Left lung (tissue), 10 donors: Measurements from ENCODE around the gene RCAN3. TPM values are rescaled to one million over a fixed set of nuclear protein-coding genes. Genes with fewer than 3 reads are reported as not detected.
"Not testable (repeated sequence)": the region's sequence is repeated elsewhere in the genome, so short reads cannot be mapped to it uniquely, and the experiment has no call there.

Experiments used
- ATAC-seq: fragments of 200-7000 bp; cut with Tn5 transposase; one replicate; pipeline ENCODE4 v1.9.1; 2020; ENCODE audit warnings: moderate library complexity
- DNase-seq, 4 donors: peaks; one replicate each; pipeline ENCODE4 v3.0.0-alpha.2; 2013 to 2020
- H3K27ac ChIP-seq, 2 donors: fragments of 200-600 bp; sonication (generic) in 1 of 2; one replicate each; pipeline versions ENCODE4 v1.5.0 to v1.8.0; 2020 to 2021
- H3K27me3 ChIP-seq, 2 donors: fragments of 200-600 bp; sonication (generic) in 1 of 2; one replicate each; pipeline versions ENCODE4 v1.5.0 to v1.8.0; 2020 to 2021
- H3K36me3 ChIP-seq, 2 donors: fragments of 200-600 bp; sonication (generic) in 1 of 2; one replicate each; pipeline versions ENCODE4 v1.5.0 to v1.8.0; 2020 to 2021
- H3K4me1 ChIP-seq, 2 donors: fragments of 200-600 bp; one replicate each; pipeline ENCODE4 v1.8.0; 2021
- H3K4me3 ChIP-seq, 2 donors: fragments of 200-600 bp; sonication (generic) in 1 of 2; one replicate each; pipeline versions ENCODE4 v1.5.0 to v1.8.0; 2020 to 2021; ENCODE audit warnings: mild to moderate bottlenecking in 1 of 2
- H3K9me3 ChIP-seq, 2 donors: fragments of 200-600 bp; sonication (generic) in 1 of 2; one replicate each; pipeline versions ENCODE4 v1.5.0 to v1.8.0; 2020 to 2021
- CTCF ChIP-seq, 2 donors: fragments of 200-600 bp; sonication (generic) in 1 of 2; IDR thresholded peaks; one replicate each; pipeline versions ENCODE4 v1.5.0 to v1.8.0; 2021; ENCODE audit warnings: antibody characterized with exemption in 2 of 2
- intact Hi-C, 2 donors: fragments of 100-400 bp; cut with DNase I; formaldehyde crosslinking; loops; one replicate each; pipeline versions ENCODE4 v1.11.2 to v1.14.2; 2022
- polyA plus RNA-seq, 6 donors: library from polyadenylated mRNA; unstranded; fragments of 120-200 nt; gene quantifications; one replicate each; pipeline ENCODE4 v1.2.1, GENCODE V29; 2013; ENCODE audit not compliant: insufficient read length in 6 of 6
- total RNA-seq, 2 donors: library from RNA; stranded (reverse); fragmentation: NEBNext Ultra II Directional; extraction: Animal tissue kit (Norgen Biotek cat#: 25700); gene quantifications; one replicate each; pipeline ENCODE4 v1.2.1, GENCODE V29; 2021
- donor health status: DM: no; HTN: yes; CAD: no.
- donor health status: DM: no; HTN: no; CAD: no.

Gene RCAN3
- total and polyA plus RNA-seq, 8 donors: 8.1 to 15.1 (median 10.9) TPM

- intact Hi-C loops: no loop called here
- DNase-seq: no peak
- no peak for ATAC-seq
- no peak overlapping the region for H3K27ac ChIP-seq
- H3K9me3 ChIP-seq: no peaks in the 10 kb centered on the region
- no peaks in the 10 kb centered on the region for H3K27me3 ChIP-seq
- peaks cover 0 to 3% of the 10 kb centered on the region in 2 donors for H3K4me1 ChIP-seq
- TF ChIP-seq CTCF (IDR thresholded peaks at IDR 0.05): no peak
- no peak overlapping the region for H3K4me3 ChIP-seq
- no peaks in the 10 kb centered on the region for H3K36me3 ChIP-seq
These were observed 6.3 kb downstream of the RCAN3 start for GRCh38 chr1:24508911-24509310.

- intact Hi-C loops: no loop called here
These were observed 11.1 kb downstream of the RCAN3 start for GRCh38 chr1:24513706-24514105.

GRCh38 chr1:24514946-24515345 lies 12.3 kb downstream of the RCAN3 start:
- intact Hi-C loops: no loop called here

More at GRCh38 chr1:24513706-24514105, 11.1 kb downstream of the RCAN3 start:
- Histone ChIP-seq H3K27ac (no peak overlapping the region), H3K9me3 (no peaks in the 10 kb centered on the region), H3K36me3 (no peaks in the 10 kb centered on the region), H3K4me3 (no peak overlapping the region), H3K27me3 (no peaks in the 10 kb centered on the region), H3K4me1 (no peaks in the 10 kb centered on the region)
- TF ChIP-seq CTCF (IDR thresholded peaks at IDR 0.05): no peak
- no peak for DNase-seq
- no peak for ATAC-seq

GRCh38 chr1:24515671-24516209 lies 13.1 kb downstream of the RCAN3 start:
- ATAC-seq: peak; percentile 65
- H3K4me3 ChIP-seq, DNase-seq, intact Hi-C loops, H3K9me3 ChIP-seq, H3K4me1 ChIP-seq, H3K36me3 ChIP-seq, H3K27ac ChIP-seq, H3K27me3 ChIP-seq: not testable (repeated sequence)

More at GRCh38 chr1:24514946-24515345, 12.3 kb downstream of the RCAN3 start:
- Histone ChIP-seq H3K4me3 (no peak overlapping the region), H3K9me3 (no peaks in the 10 kb centered on the region), H3K4me1 (no peaks in the 10 kb centered on the region), H3K27me3 (no peaks in the 10 kb centered on the region), H3K27ac (no peak overlapping the region), H3K36me3 (no peaks in the 10 kb centered on the region)
- DNase-seq: no peak
- TF ChIP-seq CTCF (IDR thresholded peaks at IDR 0.05): no peak
- no peak for ATAC-seq

- intact Hi-C loops: no loop called here
- TF ChIP-seq CTCF (IDR thresholded peaks at IDR 0.05): no peak
These were observed 13.9 kb downstream of the RCAN3 start for GRCh38 chr1:24516506-24516905.

GRCh38 chr1:24517898-24518297 lies 15.3 kb downstream of the RCAN3 start:
- H3K4me3 ChIP-seq: no peak overlapping the region
- no peaks in the 10 kb centered on the region for H3K36me3 ChIP-seq
- no peak for ATAC-seq
- no peak overlapping the region for H3K27ac ChIP-seq
- intact Hi-C loops: no loop called here
- no peaks in the 10 kb centered on the region for H3K4me1 ChIP-seq
- no peak for TF ChIP-seq CTCF (IDR thresholded peaks at IDR 0.05)
- H3K27me3 ChIP-seq: no peaks in the 10 kb centered on the region
- no peaks in the 10 kb centered on the region for H3K9me3 ChIP-seq
- no peak for DNase-seq

More at GRCh38 chr1:24516506-24516905, 13.9 kb downstream of the RCAN3 start:
- DNase-seq (no peak), ATAC-seq (no peak)
- no peaks in the 10 kb centered on the region for H3K36me3 ChIP-seq
- no peaks in the 10 kb centered on the region for H3K9me3 ChIP-seq
- no peaks in the 10 kb centered on the region for H3K27me3 ChIP-seq
- no peak overlapping the region for H3K4me3 ChIP-seq
- H3K27ac ChIP-seq: no peak overlapping the region
- H3K4me1 ChIP-seq: no peaks in the 10 kb centered on the region

- H3K4me1 ChIP-seq, H3K27ac ChIP-seq, H3K27me3 ChIP-seq, intact Hi-C loops, ATAC-seq, H3K9me3 ChIP-seq, DNase-seq, H3K4me3 ChIP-seq, H3K36me3 ChIP-seq: not testable (repeated sequence)
These were observed 17.6 kb downstream of the RCAN3 start for GRCh38 chr1:24520282-24520681.
